RWPE2 (cell line): Measurements from ENCODE around the gene PRR30.
"Not testable (repeated sequence)": the region's sequence is repeated elsewhere in the genome, so short reads cannot be mapped to it uniquely, and the experiment has no call there.

Experiments used
- ATAC-seq: fragments of 200-7000 bp; cut with Tn5 transposase; 3 replicates; pipeline ENCODE4 v1.9.1; 2021; ENCODE audit warnings: low read depth
- DNase-seq: peaks from one replicate; pipeline ENCODE4 v3.0.0-alpha.2; 2020; ENCODE audit warnings: low spot score
- H3K27ac ChIP-seq: fragments of 450-650 bp; 2 replicates; pipeline ENCODE4 v1.5.1; 2017; ENCODE audit warnings: mild to moderate bottlenecking; ENCODE audit not compliant: poor library complexity, severe bottlenecking
- H3K27me3 ChIP-seq: fragments of 250-450 bp; sonication (Bioruptor Pico); 2 replicates; pipeline ENCODE4 v1.5.1; 2021; ENCODE audit warnings: mild to moderate bottlenecking, moderate library complexity; ENCODE audit not compliant: insufficient read depth, poor library complexity, severe bottlenecking
- H3K36me3 ChIP-seq: fragments of 250-450 bp; sonication (Bioruptor Pico); 2 replicates; pipeline ENCODE4 v1.5.1; 2020; ENCODE audit warnings: low read depth, mild to moderate bottlenecking, moderate library complexity
- H3K4me1 ChIP-seq: fragments of 250-450 bp; sonication (Bioruptor Pico); 2 replicates; pipeline ENCODE4 v1.5.1; 2021; ENCODE audit warnings: mild to moderate bottlenecking, moderate library complexity; ENCODE audit not compliant: insufficient read depth, poor library complexity, severe bottlenecking
- H3K4me3 ChIP-seq: fragments of 250-450 bp; sonication (Bioruptor Pico); 2 replicates; pipeline ENCODE4 v1.5.1; 2021; ENCODE audit warnings: mild to moderate bottlenecking, moderate library complexity; ENCODE audit not compliant: severe bottlenecking
- H3K9me3 ChIP-seq: fragments of 250-450 bp; sonication (Bioruptor Pico); 2 replicates; pipeline ENCODE4 v1.5.1; 2021; ENCODE audit warnings: mild to moderate bottlenecking, moderate library complexity; ENCODE audit not compliant: severe bottlenecking
- CTCF ChIP-seq: fragments of 450-650 bp; IDR thresholded peaks from one replicate; pipeline ENCODE4 v1.5.1; 2017; ENCODE audit warnings: mild to moderate bottlenecking, moderate library complexity; ENCODE audit not compliant: poor library complexity, severe bottlenecking

The PRR30 gene

GRCh38 chr2:27117995-27118524, 21.1 kb downstream of the PRR30 start:
- Histone ChIP-seq H3K36me3 (no peaks in the 10 kb centered on the region), H3K27ac (no peak overlapping the region), H3K9me3 (no peaks in the 10 kb centered on the region), H3K4me1 (no peaks in the 10 kb centered on the region), H3K4me3 (peak overlapping the region; percentile 45), H3K27me3 (no peaks in the 10 kb centered on the region)
- DNase-seq = no peak
- no peak; the same call in 2 of the 3 replicates for ATAC-seq
- no peak for TF ChIP-seq CTCF

- Histone ChIP-seq H3K36me3 (no peaks in the 10 kb centered on the region), H3K9me3 (no peaks in the 10 kb centered on the region), H3K4me1 (no peaks in the 10 kb centered on the region), H3K4me3 (no peak overlapping the region), H3K27me3 (no peaks in the 10 kb centered on the region), H3K27ac (no peak overlapping the region)
- TF ChIP-seq CTCF = no peak
- DNase-seq (no peak), ATAC-seq (0 out of 3 replicates have a peak, but pooled peaks have one; percentile 43)
Measured at GRCh38 chr2:27115519-27115918, 23.7 kb downstream of the PRR30 start.

- not testable (repeated sequence) for H3K4me1 ChIP-seq, H3K9me3 ChIP-seq, H3K27ac ChIP-seq, ATAC-seq, H3K27me3 ChIP-seq, H3K36me3 ChIP-seq, DNase-seq, H3K4me3 ChIP-seq
Measured at GRCh38 chr2:27111392-27112078, 27.7 kb downstream of the PRR30 start.

- not testable (repeated sequence) for DNase-seq, H3K27ac ChIP-seq, H3K9me3 ChIP-seq, H3K27me3 ChIP-seq, H3K4me3 ChIP-seq, ATAC-seq, H3K36me3 ChIP-seq, H3K4me1 ChIP-seq
Measured at GRCh38 chr2:27110603-27111352, 28.4 kb downstream of the PRR30 start.

GRCh38 chr2:27109083-27109482, 30.1 kb downstream of the PRR30 start:
- Histone ChIP-seq H3K4me1 (no peaks in the 10 kb centered on the region), H3K9me3 (no peaks in the 10 kb centered on the region), H3K4me3 (no peak overlapping the region), H3K27ac (no peak overlapping the region), H3K27me3 (no peaks in the 10 kb centered on the region), H3K36me3 (no peaks in the 10 kb centered on the region)
- no peak for TF ChIP-seq CTCF
- DNase-seq (no peak), ATAC-seq (no peak)
